Measurements from ENCODE around the gene UBE2D1.

The UBE2D1 gene

DNA sequence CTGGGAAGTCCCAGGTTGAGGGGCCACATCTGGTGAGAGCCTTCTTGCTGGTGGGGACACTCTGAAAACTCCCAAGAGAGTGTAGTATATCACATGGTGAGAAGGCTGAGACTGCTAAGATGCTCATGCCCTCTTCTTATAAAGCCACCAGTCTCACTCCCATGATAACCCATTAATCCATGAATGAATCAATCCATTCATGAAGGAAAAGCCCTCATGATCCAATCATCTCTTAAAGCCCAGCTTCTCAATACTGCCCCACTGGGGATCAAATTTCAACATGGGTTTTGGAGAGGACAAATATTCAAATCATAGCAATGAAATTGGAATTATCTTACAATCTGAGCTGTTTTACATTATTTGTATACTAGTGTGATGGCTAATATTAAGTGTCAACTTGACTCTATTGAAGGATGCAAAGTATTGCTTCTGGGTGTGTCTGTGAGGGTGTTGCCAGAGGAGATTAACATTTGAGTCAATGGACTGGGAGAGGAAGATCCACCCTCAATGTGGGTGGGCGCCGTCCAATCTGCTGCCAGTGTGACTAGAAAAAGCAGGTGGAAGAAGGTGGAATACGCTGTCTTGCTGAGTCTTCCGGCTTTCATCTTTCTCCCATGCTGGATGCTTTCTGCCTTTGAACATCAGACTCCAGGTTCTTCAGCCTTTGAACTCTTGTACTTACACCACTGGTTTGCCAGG, 14.3 kb upstream of the UBE2D1 start:
- Histone ChIP-seq H3K27me3 (ENCODE audit: control insufficient read depth, low read length) (no peaks in the 10 kb centered on the region), H3K9me2 (replicated peaks; ENCODE audit: control insufficient read depth, low read length) (no peaks in the 10 kb centered on the region), H3K79me2 (ENCODE audit: control insufficient read depth, low read length) (no peaks in the 10 kb centered on the region), H3F3A (ENCODE audit: control insufficient read depth, insufficient read depth) (no peaks in the 10 kb centered on the region), H3K27ac (ENCODE audit: low read depth, low read length) (no peak overlapping the region), H4K20me1 (ENCODE audit: control insufficient read depth, insufficient read depth, low read depth, low read length) (no peaks in the 10 kb centered on the region), H3K4me1 (ENCODE audit: control insufficient read depth, low read length) (peaks cover 8% of the 10 kb centered on the region), H3K4me2 (ENCODE audit: low read length) (no peak overlapping the region), H3K9me3 (ENCODE audit: control insufficient read depth, insufficient read depth, low read length) (no peaks in the 10 kb centered on the region), H3K4me3 (ENCODE audit: low read length) (no peak overlapping the region), H3K36me3 (ENCODE audit: control insufficient read depth, low read length) (no peaks in the 10 kb centered on the region)
- TF ChIP-seq EZH2phosphoT487 (IDR thresholded peaks at IDR 0.05; ENCODE audit: borderline replicate concordance, low read length): no peak
- TF ChIP-seq, protein P1, sequence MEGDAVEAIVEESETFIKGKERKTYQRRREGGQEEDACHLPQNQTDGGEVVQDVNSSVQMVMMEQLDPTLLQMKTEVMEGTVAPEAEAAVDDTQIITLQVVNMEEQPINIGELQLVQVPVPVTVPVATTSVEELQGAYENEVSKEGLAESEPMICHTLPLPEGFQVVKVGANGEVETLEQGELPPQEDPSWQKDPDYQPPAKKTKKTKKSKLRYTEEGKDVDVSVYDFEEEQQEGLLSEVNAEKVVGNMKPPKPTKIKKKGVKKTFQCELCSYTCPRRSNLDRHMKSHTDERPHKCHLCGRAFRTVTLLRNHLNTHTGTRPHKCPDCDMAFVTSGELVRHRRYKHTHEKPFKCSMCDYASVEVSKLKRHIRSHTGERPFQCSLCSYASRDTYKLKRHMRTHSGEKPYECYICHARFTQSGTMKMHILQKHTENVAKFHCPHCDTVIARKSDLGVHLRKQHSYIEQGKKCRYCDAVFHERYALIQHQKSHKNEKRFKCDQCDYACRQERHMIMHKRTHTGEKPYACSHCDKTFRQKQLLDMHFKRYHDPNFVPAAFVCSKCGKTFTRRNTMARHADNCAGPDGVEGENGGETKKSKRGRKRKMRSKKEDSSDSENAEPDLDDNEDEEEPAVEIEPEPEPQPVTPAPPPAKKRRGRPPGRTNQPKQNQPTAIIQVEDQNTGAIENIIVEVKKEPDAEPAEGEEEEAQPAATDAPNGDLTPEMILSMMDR (IDR thresholded peaks at IDR 0.05; ENCODE audit: low read depth, low read length, poor library complexity, severe bottlenecking): no peak

DNA sequence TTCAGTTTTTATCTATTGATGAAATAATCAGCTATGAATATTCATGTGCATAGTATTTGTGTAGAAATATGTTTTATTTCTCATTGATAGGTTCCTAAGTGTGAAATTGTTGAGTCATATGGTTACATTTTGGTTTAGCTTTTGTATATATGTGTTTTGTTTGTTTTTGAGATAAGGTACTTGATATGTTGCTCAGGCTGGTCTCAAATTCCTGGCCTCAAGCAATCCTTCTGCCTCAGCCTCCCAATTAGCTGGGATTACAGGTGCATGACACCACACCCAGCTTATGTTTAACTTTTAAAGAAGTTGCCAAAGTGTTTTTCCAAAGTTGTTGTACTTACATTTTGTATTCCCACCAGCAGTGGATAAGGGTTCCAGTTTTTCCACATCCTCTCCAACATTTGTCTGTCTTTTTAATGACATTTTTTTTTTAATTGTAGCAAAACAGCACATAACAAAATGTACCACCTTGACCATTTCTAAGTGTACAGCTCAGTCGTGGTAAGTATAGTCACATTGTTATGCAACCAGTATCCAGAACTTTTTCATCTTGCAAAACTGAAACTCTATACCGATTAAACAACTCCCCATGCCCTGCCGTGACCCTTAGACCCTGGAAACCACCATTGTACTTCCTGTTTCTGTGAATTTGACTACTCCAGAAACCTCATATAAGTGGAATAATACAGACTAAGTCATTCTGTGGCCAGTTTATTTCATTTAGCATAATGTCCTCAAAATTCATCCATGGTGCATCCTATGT, 12.6 kb upstream of the UBE2D1 start:
- Histone ChIP-seq H3K4me2 (ENCODE audit: low read length) (peak overlapping the region; percentile 32; the same call in 1 of the 2 replicates), H3K9me3 (ENCODE audit: control insufficient read depth, insufficient read depth, low read length) (no peaks in the 10 kb centered on the region), H4K20me1 (ENCODE audit: control insufficient read depth, insufficient read depth, low read depth, low read length) (no peaks in the 10 kb centered on the region), H3K9me2 (replicated peaks; ENCODE audit: control insufficient read depth, low read length) (no peaks in the 10 kb centered on the region), H3K4me1 (ENCODE audit: control insufficient read depth, low read length) (peaks cover 8% of the 10 kb centered on the region), H3K4me3 (ENCODE audit: low read length) (no peak overlapping the region), H3K36me3 (ENCODE audit: control insufficient read depth, low read length) (no peaks in the 10 kb centered on the region), H3F3A (ENCODE audit: control insufficient read depth, insufficient read depth) (no peaks in the 10 kb centered on the region), H3K79me2 (ENCODE audit: control insufficient read depth, low read length) (no peaks in the 10 kb centered on the region), H3K27me3 (ENCODE audit: control insufficient read depth, low read length) (no peaks in the 10 kb centered on the region), H3K27ac (ENCODE audit: low read depth, low read length) (no peak overlapping the region)
- TF ChIP-seq, protein P1 (IDR thresholded peaks at IDR 0.05; ENCODE audit: low read depth, low read length, poor library complexity, severe bottlenecking): no peak
- no peak for TF ChIP-seq EZH2phosphoT487 (IDR thresholded peaks at IDR 0.05; ENCODE audit: borderline replicate concordance, low read length)

DNA sequence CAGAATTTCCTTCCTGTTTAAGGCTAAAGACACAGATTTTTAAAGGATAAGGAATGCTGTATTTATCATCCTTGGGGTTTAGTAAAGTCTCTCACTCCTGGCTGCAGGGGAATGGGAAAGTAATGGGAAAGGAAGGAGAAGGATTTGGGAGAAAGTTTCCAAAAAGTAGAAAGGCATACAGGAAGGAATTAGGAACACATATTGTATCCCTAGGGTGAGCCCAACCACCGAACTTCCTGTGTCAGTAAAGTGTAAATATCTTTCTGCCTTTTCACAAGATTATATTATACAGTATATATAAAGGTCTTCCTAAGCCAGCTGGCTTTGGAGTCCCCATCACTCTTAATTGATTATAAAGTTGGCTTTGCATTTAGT, 12.0 kb upstream of the UBE2D1 start:
- H4K20me1 ChIP-seq (ENCODE audit: control insufficient read depth, insufficient read depth, low read depth, low read length): no peaks in the 10 kb centered on the region
- H3K36me3 ChIP-seq (ENCODE audit: control insufficient read depth, low read length): no peaks in the 10 kb centered on the region
- H3F3A ChIP-seq (ENCODE audit: control insufficient read depth, insufficient read depth): no peaks in the 10 kb centered on the region
- no peaks in the 10 kb centered on the region for H3K9me3 ChIP-seq (ENCODE audit: control insufficient read depth, insufficient read depth, low read length)
- H3K4me3 ChIP-seq (ENCODE audit: low read length): no peak overlapping the region
- TF ChIP-seq, protein P1 (IDR thresholded peaks at IDR 0.05; ENCODE audit: low read depth, low read length, poor library complexity, severe bottlenecking): no peak
- TF ChIP-seq EZH2phosphoT487 (IDR thresholded peaks at IDR 0.05; ENCODE audit: borderline replicate concordance, low read length): no peak
- H3K4me2 ChIP-seq (ENCODE audit: low read length): peak overlapping the region; percentile 32; the same call in 1 of the 2 replicates
- no peak overlapping the region for H3K27ac ChIP-seq (ENCODE audit: low read depth, low read length)
- no peaks in the 10 kb centered on the region for H3K27me3 ChIP-seq (ENCODE audit: control insufficient read depth, low read length)
- H3K4me1 ChIP-seq (ENCODE audit: control insufficient read depth, low read length): peaks cover 8% of the 10 kb centered on the region
- H3K79me2 ChIP-seq (ENCODE audit: control insufficient read depth, low read length): no peaks in the 10 kb centered on the region
- H3K9me2 ChIP-seq (replicated peaks; ENCODE audit: control insufficient read depth, low read length): no peaks in the 10 kb centered on the region
